Gastroesophageal sphincter (tissue), 4 donors: ENCODE data around the gene EIF4EBP3. TPM values are rescaled to one million over a fixed set of nuclear protein-coding genes. Genes with fewer than 3 reads are reported as not detected.

Experiments
- ATAC-seq: fragments of 150-250 bp; one replicate; pipeline ENCODE4 v1.9.1; 2016; ENCODE audit warnings: mild to moderate bottlenecking, moderate library complexity
- H3K27ac ChIP-seq, 4 donors: fragments of 200-600 bp; sonication (generic) in 3 of 4; 1 replicate in 3 of 4; 2 replicates in 1 of 4; pipeline ENCODE4 v1.5.1; 2016 to 2019
- H3K27me3 ChIP-seq: fragments of 200-600 bp; sonication (generic); one replicate; pipeline ENCODE4 v1.5.1; 2019
- H3K36me3 ChIP-seq, 2 donors: fragments of 200-600 bp; sonication (generic); one replicate each; pipeline ENCODE4 v1.5.1; 2019; ENCODE audit warnings: control low read depth in 1 of 2
- H3K4me1 ChIP-seq, 3 donors: fragments of 200-600 bp; sonication (generic); 1 replicate in 2 of 3; 2 replicates in 1 of 3; pipeline ENCODE4 v1.5.1; 2016 to 2019; ENCODE audit warnings: control low read depth in 2 of 3
- H3K4me3 ChIP-seq, 2 donors: fragments of 200-600 bp; sonication (generic); one replicate each; pipeline ENCODE4 v1.5.1; 2019; ENCODE audit warnings: mild to moderate bottlenecking in 1 of 2, moderate library complexity in 1 of 2
- H3K9me3 ChIP-seq, 3 donors: fragments of 200-600 bp; sonication (generic); one replicate each; pipeline ENCODE4 v1.5.1; 2017 to 2019; ENCODE audit warnings: control low read depth in 2 of 3
- CTCF ChIP-seq, 4 experiments: fragments of 200-600 bp in 2 of 4; fragments of 450-650 bp in 2 of 4; sonication (generic) in 1 of 4; IDR thresholded peaks; one replicate each; pipeline ENCODE4 v1.5.1; 2017 to 2019; ENCODE audit warnings: antibody characterized with exemption in 4 of 4, mild to moderate bottlenecking in 2 of 4, moderate library complexity in 2 of 4
- EP300 ChIP-seq: sonication (generic); formaldehyde crosslinking; IDR thresholded peaks from one replicate; pipeline ENCODE4 v1.6.1; 2017; ENCODE audit warnings: antibody characterized with exemption, mild to moderate bottlenecking
- POLR2A ChIP-seq, 2 donors: fragments of 450-650 bp; IDR thresholded peaks; one replicate each; pipeline ENCODE4 v1.6.1; 2017; ENCODE audit warnings: antibody characterized with exemption in 2 of 2, mild to moderate bottlenecking in 2 of 2, moderate library complexity in 1 of 2
- POLR2AphosphoS5 ChIP-seq: sonication (generic); formaldehyde crosslinking; IDR thresholded peaks from one replicate; pipeline ENCODE4 v1.6.1; 2017; ENCODE audit warnings: antibody characterized with exemption
- WGBS, 2 donors: methylation state at CpG; one replicate each; pipeline ENCODE4 v1.1.5; 2018; ENCODE audit warnings: low coverage in 1 of 2; 5-methylcytosine and 5-hydroxymethylcytosine counted together
- total RNA-seq, 4 donors: library from RNA; depleted of rRNA; stranded (reverse); fragments of >200 nt; gene quantifications; one replicate each; pipeline ENCODE4 v1.1.0, GENCODE V29; 2016

EIF4EBP3 gene
- total RNA-seq, 4 donors from 2014 or later, result 1.8 to 21.5 (median 11.2) TPM

GRCh38 chr5:140545606-140546005, 1.9 kb upstream of the EIF4EBP3 start:
- peak overlapping the region in 1 of 4 donors; percentile 99 for H3K27ac ChIP-seq

GRCh38 chr5:140546851-140547507, 483 bp upstream of the EIF4EBP3 start:
- H3K27me3 ChIP-seq, result no peaks in the 10 kb centered on the region
- peaks cover 9 to 45% (median 30%) of the 10 kb centered on the region in 3 donors for H3K4me1 ChIP-seq
- peak overlapping the region in 1 of 2 donors; percentile 61 for H3K4me3 ChIP-seq
- peaks cover 0 to 61% of the 10 kb centered on the region in 2 donors for H3K36me3 ChIP-seq
- no peak for ATAC-seq
- no peak for TF ChIP-seq CTCF (IDR thresholded peaks at IDR 0.05)
- TF ChIP-seq POLR2A (IDR thresholded peaks at IDR 0.05), result no peak
- TF ChIP-seq POLR2AphosphoS5, result no peak
- TF ChIP-seq EP300, result no peak
- H3K9me3 ChIP-seq, result no peaks in the 10 kb centered on the region
- WGBS, 2 donors, result 44 to 75% methylated on average over 4 to 7 of the region's 13 CpGs
- H3K27ac ChIP-seq, result peak overlapping the region in 3 of 4 donors; percentile 94 to 99 (median 96)

More at GRCh38 chr5:140545606-140546005, 1.9 kb upstream of the EIF4EBP3 start:
- Histone ChIP-seq H3K4me1 (peaks cover 9 to 41% (median 30%) of the 10 kb centered on the region in 3 donors), H3K27me3 (no peaks in the 10 kb centered on the region), H3K9me3 (no peaks in the 10 kb centered on the region), H3K4me3 (no peak overlapping the region), H3K36me3 (peaks cover 0 to 61% of the 10 kb centered on the region in 2 donors)
- no peak for ATAC-seq
- TF ChIP-seq POLR2A (IDR thresholded peaks at IDR 0.05), result no peak
- no peak for TF ChIP-seq EP300
- no peak for TF ChIP-seq CTCF (IDR thresholded peaks at IDR 0.05)
- no peak for TF ChIP-seq POLR2AphosphoS5
- WGBS, 2 donors, result 88 to 95% methylated on average over 5 to 10 of the region's 10 CpGs

- H3K36me3 ChIP-seq, result peaks cover 0 to 51% of the 10 kb centered on the region in 2 donors
- TF ChIP-seq EP300, result no peak
- TF ChIP-seq CTCF (IDR thresholded peaks at IDR 0.05), result no peak
- no peak for TF ChIP-seq POLR2A (IDR thresholded peaks at IDR 0.05)
- no peaks in the 10 kb centered on the region for H3K9me3 ChIP-seq
- no peak for ATAC-seq
- H3K27ac ChIP-seq, result peak overlapping the region; percentile 91 to 99 (median 95)
- H3K4me1 ChIP-seq, result peaks cover 9 to 45% (median 30%) of the 10 kb centered on the region in 3 donors
- H3K4me3 ChIP-seq, result peak overlapping the region; percentile 49 to 61
- 0% methylated on average over 1 of the region's 5 CpGs; no CpG with 5 or more reads in 1 of the 2 donors for WGBS, 2 donors
- no peaks in the 10 kb centered on the region for H3K27me3 ChIP-seq
Observed at GRCh38 chr5:140548300-140548688, 832 bp downstream of the EIF4EBP3 start.

GRCh38 chr5:140548791-140549190, 1.3 kb downstream of the EIF4EBP3 start:
- Histone ChIP-seq H3K27me3 (no peaks in the 10 kb centered on the region), H3K27ac (peak overlapping the region; percentile 91 to 99 (median 95)), H3K9me3 (no peaks in the 10 kb centered on the region), H3K36me3 (peaks cover 0 to 46% of the 10 kb centered on the region in 2 donors), H3K4me3 (peak overlapping the region in 1 of 2 donors; percentile 61), H3K4me1 (peaks cover 9 to 45% (median 30%) of the 10 kb centered on the region in 3 donors)
- TF ChIP-seq POLR2A (IDR thresholded peaks at IDR 0.05), result no peak
- TF ChIP-seq CTCF (IDR thresholded peaks at IDR 0.05), result no peak
- TF ChIP-seq EP300, result no peak
- TF ChIP-seq POLR2AphosphoS5, result no peak
- 71 to 90% methylated on average over 2 to 5 of the region's 7 CpGs for WGBS, 2 donors
- no peak for ATAC-seq
